GM18868 (cell line): Measurements from ENCODE around the gene NXN.
"Not testable (repeated sequence)": the region's sequence is repeated elsewhere in the genome, so short reads cannot be mapped to it uniquely, and the experiment has no call there.

ENCODE experiments used
- ATAC-seq: cut with Tn5 transposase; IDR thresholded peaks from one replicate; pipeline ENCODE4 v1.9.1; 2021; ENCODE audit warnings: mild to moderate bottlenecking, moderate library complexity; ENCODE audit not compliant: unreplicated experiment

The NXN gene

DNA sequence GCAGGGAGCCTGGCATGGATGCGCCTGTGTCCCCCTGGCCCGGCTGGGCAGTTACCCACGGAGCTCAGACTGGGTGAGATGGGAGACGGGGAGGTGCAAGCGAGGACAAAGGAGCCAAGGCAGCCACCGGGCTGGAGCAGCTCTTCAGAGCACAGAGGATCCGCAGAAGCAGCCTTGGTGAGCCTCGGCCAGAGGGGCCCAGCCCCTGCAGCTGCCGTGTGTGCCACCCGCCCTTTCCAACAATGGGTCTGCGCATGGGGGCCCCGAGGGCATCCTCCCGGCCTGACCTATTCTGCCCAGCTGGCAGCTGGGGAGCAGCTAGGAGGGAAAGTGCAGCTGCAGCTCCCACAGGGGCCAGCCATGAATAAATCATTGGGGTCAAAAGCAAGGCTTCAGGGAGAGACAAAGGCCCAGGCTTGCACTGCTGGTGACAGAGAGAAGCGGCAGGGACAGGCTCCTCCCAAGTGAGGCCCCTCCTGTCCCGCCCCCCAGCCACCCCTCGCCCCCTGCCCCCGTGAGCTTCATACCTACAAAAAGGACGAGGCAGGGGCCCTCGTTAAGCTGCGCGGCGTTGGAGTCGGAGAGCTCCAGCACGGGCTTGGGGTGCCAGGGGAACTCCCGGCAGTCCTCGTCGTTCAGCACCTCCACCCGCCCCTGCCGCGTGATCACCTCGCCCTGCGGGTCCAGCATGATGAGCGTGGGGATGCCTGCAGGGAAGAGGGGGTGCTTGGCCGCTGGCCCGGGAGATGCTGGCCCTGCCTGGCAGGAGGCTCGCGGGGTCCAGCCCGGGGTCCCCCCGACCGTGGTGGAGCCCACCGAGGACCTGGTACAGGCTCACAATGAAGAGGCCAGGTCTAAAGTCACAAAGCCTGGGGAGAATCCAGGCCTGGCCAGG lies 174.8 kb downstream of the NXN start:
- no peak for ATAC-seq

- no peak for ATAC-seq
These were observed 176.4 kb downstream of the NXN start for GRCh38 chr17:802901-803881.

DNA sequence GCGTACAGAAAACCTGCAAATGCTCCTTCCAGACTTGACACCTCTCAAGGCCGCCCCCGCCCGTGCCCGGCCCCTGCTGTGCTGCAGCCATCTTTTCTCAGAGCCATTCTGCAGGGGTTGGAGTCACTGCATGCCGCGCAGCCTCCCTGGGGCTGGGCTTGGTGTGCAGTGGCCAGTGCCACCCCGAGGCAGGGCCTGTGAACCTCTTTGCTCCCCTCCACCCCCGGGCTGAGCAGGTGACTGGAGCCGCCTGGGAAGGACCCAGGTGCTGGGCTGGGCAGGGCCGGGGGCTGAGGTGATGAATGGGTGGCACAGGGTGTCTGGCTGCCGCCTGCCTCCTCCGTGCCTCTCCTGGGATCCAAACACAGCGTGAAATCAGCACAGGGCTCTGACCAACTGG lies 177.1 kb downstream of the NXN start:
- ATAC-seq, result no peak

DNA sequence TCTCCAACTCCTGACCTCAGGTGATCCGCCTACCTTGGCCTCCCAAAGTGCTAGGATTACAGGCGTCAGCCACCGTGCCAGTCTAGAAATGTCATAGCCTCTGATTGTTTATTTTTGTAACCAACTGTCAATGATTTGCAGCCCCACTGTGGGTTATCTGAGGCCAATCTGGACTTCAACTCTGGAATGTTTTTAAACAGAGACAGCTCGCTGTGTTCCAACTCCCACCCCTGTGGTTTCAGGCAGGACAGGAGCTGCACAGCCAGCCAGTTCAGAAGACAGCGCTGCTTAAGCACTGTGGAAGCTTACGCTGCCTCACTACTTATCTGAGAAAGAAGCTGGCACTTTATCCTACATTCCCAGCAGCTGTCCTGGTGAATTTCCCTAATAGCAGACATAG lies 177.9 kb downstream of the NXN start:
- no peak for ATAC-seq

DNA sequence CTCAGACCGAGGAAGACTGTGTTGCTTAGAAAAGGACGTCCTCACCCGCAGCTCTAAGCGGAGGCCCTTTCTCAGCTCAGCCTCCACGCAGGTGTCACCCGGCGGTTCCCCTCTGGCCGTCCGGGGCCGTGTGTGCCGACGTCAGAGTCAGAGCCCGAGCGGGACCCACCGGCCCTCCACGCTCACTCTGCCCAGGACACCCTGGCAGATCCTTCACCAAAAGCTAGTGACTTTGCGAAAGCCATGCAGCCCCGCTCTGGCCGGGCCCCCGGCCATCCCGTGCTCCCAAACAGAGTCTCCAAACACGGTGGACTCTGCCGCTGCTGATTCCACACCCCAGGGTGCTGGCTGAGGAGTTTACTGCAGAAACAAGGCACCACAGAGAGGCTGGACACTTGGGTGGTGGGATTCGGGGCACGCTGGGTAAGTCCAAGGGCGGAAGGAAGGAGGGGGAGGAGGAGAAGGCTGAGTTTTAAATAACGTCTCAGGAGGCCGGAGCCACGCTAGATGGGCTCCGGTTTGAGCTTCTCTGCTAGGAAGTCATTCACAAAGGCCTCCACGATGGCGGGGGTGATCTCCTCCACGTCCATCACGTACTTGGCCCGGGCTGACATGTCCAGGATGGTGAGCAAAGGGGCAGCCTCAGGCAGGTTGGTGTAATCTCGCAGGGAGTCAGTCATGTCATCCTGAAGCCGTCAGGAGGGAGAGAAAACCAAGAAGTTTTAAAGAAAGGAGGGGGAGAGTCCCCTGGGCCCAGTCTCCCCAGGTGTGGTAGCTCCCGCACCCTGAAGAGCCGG lies 178.9 kb downstream of the NXN start:
- no peak for ATAC-seq

DNA sequence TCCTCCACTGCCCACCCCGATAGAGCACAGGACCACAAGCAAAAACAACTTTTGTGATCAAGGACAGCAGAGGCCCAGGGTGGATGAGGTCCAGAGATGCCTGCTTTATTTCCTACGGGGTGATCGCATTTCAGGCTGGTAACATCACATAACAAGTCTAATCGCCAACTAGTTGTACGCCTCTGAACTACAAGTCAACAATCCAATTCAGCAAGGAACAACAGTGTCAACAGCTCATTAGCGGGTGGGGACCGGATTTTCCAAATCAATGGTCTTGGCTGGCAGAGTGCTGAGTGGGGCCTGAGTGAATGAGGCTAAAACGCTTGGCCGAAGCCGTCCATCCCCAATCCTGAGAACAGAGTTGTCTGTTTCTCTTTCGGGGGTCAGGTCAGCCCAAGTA lies 180.3 kb downstream of the NXN start:
- no peak for ATAC-seq

GRCh38 chr17:798246-798645 lies 181.3 kb downstream of the NXN start:
- ATAC-seq, result no peak

- ATAC-seq, result no peak
These were observed 182.2 kb downstream of the NXN start for GRCh38 chr17:797236-797840.

DNA sequence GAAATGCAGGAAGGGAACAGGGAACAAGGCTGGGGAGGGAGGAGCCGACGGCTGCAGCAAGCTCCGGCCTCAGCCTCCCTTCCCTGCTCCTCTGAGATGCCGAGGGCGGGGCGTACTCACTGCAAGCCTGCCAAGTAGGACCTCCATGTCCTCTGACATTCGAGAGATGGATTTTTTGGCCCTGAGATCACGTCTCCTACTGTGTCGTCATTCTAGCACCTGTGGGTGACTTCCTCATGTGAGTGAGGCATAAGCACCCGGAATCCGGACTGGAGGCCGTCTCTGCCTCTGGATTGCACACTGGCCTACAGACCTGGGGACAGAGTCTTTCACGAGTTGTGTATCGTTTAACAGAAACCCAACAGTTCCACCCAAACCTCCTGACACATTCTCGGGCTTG lies 183.0 kb downstream of the NXN start:
- no peak for ATAC-seq

DNA sequence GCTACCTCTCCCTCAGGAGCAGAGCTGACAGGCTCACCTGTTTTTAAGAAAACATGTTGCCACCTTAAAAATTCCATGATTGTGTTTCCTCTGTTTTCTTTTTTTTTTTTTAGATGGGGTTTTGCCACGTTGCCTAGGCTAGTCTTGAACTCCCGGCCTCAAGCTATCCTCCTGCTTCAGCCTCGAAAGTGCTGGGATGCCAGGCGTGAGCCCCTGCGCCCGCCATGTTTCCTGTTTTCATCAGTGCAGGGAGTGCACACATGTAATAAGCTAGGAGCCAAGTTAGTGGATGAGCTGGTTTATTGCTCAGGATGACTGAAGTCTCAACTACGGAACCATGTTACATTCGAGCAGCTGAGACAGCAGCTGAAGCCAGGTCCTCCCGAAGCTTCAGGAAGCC lies 183.9 kb downstream of the NXN start:
- ATAC-seq, result no peak

- ATAC-seq, result no peak
These were observed 184.3 kb downstream of the NXN start for GRCh38 chr17:795276-795675.

DNA sequence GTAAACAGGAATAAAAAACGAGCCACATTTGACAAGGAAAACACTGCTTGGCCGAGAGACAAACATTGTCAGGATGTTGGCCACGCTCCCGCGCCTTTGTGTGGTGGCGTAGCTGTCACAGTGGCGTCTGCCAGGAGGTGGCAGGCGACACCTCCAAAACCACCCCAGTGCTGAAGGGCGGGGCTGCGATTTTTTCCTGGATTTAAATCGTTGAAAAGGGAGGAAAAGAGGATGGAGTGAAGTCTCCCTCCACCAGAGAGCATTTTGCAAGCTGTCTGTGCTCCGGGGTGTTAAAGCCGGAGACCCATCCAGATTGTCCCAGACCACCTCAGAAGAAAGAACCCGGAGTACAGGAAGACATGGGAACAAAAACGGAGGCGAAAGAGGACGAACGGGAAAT lies 184.7 kb downstream of the NXN start:
- no peak for ATAC-seq

DNA sequence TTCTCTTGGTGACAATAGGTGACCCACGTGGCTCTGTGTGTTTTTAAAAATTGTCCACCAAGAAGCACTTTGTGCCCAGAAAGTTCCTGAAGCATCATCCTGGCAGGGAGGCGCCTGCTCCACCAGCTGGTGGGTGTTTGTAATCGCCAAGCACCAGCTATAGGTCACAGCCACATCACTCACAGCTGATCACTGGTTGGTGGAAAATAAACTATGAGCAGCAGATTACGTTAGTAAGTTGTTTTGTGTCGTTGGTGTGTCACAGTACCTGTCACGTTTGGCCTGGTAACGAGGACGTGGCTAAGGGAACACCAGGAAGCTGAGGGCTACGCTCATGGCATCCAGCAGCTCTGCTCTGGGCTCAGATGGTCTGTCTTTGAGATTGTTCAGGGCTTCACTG lies 187.3 kb downstream of the NXN start:
- no peak for ATAC-seq

GRCh38 chr17:791829-792228 lies 187.7 kb downstream of the NXN start:
- no peak for ATAC-seq

GRCh38 chr17:790874-791247 lies 188.7 kb downstream of the NXN start:
- not testable (repeated sequence) for ATAC-seq

- not testable (repeated sequence) for ATAC-seq
These were observed 189.4 kb downstream of the NXN start for GRCh38 chr17:789931-790873.

- no peak for ATAC-seq
These were observed 190.3 kb downstream of the NXN start for GRCh38 chr17:789160-789840.

GRCh38 chr17:788551-788950 lies 191.0 kb downstream of the NXN start:
- ATAC-seq, result no peak

DNA sequence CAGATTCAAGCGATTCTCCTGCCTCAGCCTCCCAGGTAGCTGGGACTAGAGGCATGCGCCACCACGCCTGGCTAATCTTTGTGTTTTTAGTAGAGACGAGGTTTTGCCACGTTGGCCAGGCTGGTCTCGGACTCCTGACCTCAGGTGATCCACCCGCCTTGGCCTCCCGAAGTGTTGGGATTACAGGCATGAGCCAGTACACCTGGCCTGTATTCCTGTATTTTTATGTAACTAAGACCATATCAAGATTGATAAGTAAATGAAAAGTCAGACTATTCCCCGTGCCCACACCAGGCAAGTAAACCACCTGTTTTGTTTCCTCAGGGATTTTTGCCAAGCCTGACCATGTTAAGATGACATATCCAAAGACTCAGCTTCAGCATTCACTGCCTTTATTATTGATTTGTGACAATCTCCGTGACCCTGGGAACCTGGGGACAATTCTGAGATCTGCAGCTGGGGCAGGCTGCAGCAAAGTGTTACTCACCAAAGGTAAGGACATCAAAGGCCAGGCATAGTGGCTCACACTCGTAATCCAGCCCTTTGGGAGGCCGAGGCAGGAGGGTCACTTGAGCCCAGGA lies 191.8 kb downstream of the NXN start:
- no peak for ATAC-seq
